HG03439 (cell line): ENCODE measurements around the gene MCRS1.
A peak's percentile ranks its signal among the peaks of the same experiment; 100 is the strongest.
"Not testable (repeated sequence)": the region's sequence is repeated elsewhere in the genome, so short reads cannot be mapped to it uniquely, and the experiment has no call there.

Experiments
- ATAC-seq: cut with Tn5 transposase; IDR thresholded peaks from one replicate; pipeline ENCODE4 v1.9.1; 2021; ENCODE audit warnings: mild to moderate bottlenecking, moderate library complexity; ENCODE audit not compliant: unreplicated experiment

MCRS1 gene

GRCh38 chr12:49542592-49543160 lies 25.3 kb downstream of the MCRS1 start:
- no peak for ATAC-seq

GRCh38 chr12:49541911-49542505 lies 25.9 kb downstream of the MCRS1 start:
- no peak for ATAC-seq

- ATAC-seq: no peak
Observed at GRCh38 chr12:49541140-49541861, 26.6 kb downstream of the MCRS1 start.

- no peak for ATAC-seq
Observed at GRCh38 chr12:49540229-49541139, 27.5 kb downstream of the MCRS1 start.

- no peak for ATAC-seq
Observed at GRCh38 chr12:49539406-49540228, 28.3 kb downstream of the MCRS1 start.

DNA sequence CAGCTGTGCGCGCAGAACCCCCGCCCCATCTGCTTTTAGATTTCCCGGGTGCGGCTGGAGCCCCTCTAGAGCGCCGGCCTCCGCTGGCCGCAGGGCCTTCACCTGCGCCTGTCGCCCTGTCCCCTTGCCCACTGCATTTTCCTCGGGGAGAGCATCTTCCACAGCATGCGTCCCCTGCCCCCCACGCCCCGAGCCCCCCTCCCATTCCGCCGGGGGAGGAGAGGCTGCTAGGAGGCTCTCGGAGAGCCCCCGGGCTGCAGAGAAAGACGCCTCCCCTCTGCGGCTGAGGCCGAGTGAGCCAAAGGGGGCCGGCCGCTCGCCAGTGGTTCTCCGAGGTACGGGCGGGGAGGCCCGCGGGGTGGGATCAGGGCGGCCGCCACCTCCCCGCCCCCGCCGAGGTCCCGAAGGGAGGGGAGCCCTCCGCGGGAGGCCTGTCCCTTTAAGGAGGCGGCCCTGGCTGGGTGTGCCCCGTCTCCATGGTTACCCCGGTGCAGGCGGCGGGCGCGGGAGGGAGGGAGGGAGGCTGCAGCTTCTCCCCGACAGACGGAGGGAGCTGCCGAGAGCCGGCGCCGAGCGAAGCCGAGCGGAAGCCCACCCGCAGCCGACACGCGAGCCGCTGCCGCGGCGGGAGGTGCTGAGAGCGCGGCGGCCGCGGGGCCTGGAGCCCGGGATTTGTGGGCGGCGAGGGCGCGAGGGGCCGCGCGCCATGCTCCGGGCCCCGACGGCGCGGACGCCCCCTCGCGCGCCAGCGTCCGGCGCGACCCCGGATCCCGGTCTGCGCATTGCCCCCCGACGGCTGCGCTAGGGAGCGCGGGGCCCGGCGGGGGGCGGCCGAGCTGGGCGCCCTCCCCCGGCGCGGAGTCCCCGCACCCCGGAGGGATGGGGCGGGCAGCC lies 29.2 kb downstream of the MCRS1 start, which contains the start of gene KCNH3:
Gene KCNH3 (plus strand): TSS at position 521 of the 894 bp plus-strand sequence. CDS start 387 bp downstream, outside the sequence.
- ATAC-seq: peak; percentile 58

- no peak for ATAC-seq
Observed at GRCh38 chr12:49537752-49538509, 30.0 kb downstream of the MCRS1 start.

GRCh38 chr12:49537231-49537751 lies 30.7 kb downstream of the MCRS1 start:
- no peak for ATAC-seq

DNA sequence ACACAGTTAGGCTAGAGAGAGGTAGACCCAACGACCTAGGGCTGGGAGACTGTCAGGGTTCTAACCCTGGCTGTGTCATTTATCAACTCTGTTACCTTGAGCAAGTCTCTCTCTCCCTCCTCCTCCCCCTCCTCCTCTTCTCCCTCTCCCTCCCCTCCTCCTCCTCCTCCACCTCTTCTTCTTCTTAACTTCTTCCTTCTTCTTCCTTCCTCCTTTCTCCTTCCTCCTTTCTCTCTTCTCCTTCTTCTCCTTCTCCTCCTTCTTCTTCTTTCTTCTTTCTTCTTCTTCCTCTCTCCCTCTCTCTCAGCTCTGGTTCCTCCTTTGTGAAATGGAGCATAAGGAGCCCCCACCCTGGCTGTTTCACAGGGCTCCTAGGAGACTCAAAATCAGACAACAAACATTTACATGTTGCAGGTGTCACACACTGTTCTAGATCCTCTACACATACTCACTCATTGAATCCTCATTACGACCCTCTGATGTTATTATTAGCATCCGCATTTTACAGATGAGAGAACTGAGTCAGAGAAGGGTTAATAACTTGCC lies 31.3 kb downstream of the MCRS1 start:
- no peak for ATAC-seq

DNA sequence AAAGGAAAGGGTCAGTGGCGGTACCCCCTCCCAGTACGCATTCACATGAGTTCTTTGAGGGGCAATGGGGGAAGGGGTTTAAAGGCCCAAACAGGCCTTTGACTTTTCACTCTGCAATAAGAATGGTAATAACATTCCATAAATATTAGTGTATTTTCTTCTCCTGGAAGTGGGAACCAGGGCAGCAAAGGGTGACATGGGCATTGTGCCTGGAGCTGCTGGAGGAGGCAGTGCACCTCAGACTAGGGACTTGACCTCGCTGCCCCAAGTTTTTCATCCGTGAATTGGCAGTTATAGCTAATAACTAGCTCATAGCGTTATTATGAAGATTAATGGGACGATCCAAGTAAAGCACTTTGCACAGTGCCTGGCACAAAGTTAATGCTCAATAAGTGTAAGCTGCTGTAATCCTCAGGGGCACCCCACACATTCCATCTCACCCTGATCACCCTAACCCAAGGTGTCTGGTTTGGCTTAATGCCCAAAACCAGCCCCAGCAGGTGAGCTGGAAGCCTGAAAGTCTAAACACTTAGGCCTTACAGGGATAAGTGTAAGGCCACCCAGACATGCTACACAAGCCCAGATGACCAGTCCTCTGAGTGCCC lies 31.9 kb downstream of the MCRS1 start:
- no peak for ATAC-seq

GRCh38 chr12:49534731-49535278 lies 33.1 kb downstream of the MCRS1 start:
- no peak for ATAC-seq

GRCh38 chr12:49534122-49534521 lies 33.8 kb downstream of the MCRS1 start:
- ATAC-seq: not testable (repeated sequence)

DNA sequence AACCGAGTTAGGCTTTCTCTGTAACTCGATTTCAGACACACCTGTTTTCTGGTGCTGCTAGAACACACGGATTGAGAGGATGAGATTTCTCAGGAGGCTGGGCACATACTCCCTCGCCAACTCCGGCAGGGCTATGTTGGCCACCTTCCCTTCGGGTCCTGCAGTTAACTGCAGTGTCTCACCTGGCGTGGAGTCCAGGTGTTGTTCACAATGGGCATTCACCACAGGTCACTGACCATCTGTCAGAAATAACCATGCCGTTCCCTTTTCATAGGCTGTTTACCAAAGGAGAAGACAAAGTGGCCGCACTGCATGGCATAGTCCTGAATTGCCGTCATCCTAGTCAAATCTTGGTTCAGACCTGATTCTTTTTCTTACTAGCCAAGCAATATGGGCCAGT lies 34.6 kb downstream of the MCRS1 start:
- no peak for ATAC-seq

DNA sequence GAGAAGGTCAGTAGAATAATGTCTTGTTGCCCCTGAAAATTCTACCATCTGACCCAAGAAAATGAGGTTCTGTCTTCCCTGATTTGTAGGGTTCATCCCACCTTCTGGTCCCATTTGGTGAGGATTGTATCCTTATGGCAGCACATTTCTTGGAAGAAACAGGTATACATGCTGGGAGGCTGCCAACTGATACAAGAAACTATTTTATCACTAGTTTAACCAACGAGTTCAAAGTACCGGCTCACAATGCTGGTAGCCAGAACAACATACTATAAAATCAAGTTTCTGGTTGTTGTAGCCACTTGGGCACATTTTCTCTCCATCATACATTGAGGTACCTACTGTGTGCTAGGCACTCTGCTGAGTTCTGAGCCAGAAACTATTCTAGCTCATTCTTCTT lies 36.2 kb downstream of the MCRS1 start:
- no peak for ATAC-seq

DNA sequence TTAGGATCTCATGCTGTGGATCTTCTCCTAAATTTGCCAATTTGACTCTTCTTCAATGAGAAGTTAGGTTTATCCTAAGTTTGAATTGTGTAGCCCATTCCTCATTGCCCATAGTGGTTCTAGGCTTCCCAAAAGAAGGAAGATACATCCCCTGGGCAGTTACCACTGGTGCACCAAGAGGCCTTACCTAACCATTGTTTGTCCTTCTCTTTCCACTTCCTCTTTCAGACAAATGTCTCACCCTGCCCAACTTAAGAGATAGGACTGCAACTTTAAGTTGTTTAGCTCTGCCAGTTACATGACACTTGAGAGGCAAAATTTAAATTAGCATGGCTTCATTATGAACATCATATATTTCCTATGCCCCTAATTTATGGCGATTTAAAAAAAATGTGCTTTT lies 38.5 kb downstream of the MCRS1 start:
- ATAC-seq: no peak

GRCh38 chr12:49527361-49528130 lies 40.4 kb downstream of the MCRS1 start:
- no peak for ATAC-seq

DNA sequence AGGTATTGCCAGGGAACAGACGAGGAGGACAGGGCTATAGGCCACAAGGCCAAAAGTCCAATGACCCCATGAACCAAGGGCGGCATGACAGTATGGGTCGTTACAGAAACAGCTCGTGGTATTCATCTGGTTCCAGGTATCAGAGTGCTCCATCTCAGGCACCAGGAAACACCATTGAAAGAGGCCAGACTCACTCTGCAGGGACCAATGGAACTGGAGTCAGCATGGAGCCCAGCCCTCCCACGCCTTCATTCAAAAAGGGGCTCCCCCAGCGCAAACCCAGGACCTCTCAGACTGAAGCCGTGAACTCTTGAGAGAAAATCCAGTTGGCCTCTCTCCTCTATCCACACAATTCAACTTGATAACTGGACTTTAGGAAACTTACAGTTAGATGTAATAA lies 42.0 kb downstream of the MCRS1 start:
- no peak for ATAC-seq
